Stimulated activated CD8-positive, alpha-beta memory T cell treated with anti-CD3 and anti-CD28 coated beads, Interleukin-7, amount 100 ng/mL, for 48 hours (primary cell): ENCODE results near the gene GMPR2.

Experiments
- DNase-seq, 2 donors: peaks; one replicate each; pipeline ENCODE4 v3.0.0-alpha.2; 2020; ENCODE audit warnings: low read depth in 1 of 2; ENCODE audit errors: extremely low read depth in 1 of 2

The GMPR2 gene

GRCh38 chr14:24249230-24250021, 16.7 kb downstream of the GMPR2 start:
- DNase-seq: no peak

DNA sequence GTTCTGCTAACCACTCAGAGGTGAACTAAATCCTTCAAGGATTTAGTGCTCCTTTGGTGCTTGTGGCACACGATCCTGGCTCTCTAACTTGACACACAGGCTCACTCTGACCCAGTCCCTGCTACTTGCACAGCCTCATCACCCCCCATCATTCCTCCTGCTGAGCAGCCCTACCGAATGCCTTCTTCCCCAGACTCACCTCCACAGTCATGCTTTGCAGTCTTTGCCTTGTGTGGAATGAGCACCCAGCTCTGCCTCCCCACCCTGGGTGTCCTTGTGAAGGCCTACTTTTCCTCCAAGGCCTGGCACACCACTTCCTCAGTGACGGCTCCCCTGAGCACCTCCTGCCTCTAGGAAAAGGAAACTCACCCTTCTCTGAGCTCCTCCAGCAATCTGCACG, 17.6 kb downstream of the GMPR2 start:
- no peak for DNase-seq

- no peak for DNase-seq
These were observed 19.2 kb downstream of the GMPR2 start for GRCh38 chr14:24251880-24252288.

DNA sequence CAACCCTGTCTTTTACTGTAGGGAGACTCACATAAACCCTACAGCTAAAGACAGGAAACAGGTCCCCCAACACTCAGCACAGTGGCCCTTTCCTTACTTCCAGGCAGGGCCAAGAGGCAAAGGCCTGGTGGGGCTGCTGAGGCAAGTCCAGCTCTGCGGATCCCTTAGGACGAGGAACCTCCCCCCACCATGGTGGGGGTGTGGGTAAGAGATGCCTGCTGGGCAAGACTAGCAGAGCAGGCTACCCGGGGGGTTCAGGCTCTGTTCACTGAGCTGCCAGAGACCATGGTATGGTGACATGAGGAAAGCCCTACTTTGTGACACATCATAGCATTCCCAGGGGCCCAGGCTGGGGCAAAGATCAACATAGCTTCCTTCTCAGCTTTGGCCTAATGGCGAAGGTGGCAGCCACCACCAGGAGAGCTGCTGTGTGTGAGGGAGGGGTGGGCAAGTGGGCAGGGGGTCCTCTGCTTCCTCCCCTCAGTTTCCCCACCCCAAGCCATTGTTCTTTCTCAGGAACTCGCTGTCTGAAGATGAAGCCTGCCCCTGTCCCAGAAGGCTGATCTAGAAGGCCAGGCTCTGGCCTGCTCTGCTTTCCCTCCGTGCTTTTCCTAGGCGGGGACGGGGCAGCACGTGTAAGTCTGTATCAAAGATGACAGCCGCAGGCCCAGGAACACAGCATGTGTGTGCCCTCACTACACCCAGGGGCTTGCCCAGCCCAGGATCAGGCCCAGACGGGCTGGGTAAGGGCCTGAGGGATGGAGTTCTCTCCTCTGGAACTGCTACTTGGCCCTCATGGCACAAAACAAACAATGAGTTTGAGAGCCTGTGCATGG, 19.8 kb downstream of the GMPR2 start:
- no peak for DNase-seq

DNA sequence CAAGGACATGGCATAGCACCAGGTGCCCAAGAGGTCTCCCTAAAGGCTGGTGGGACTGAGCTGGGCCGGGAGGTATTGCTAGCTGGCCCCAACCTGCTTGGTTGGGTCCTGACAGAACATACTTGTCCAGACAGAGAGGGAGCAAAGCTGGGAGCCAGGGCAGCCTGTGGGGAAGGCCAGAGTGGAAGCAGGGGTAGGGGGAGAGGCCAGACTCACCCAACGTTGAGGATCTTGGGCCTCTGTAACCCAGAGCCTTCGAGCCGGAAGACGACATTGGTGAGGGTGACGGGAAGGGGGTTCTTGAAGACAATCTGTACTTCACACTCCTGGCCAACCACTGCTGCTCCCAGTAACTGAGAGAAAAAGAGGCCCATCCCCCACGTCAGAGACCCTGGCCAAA, 21.2 kb downstream of the GMPR2 start:
- DNase-seq: no peak

GRCh38 chr14:24254630-24255392, 22.1 kb downstream of the GMPR2 start:
- DNase-seq: no peak

DNA sequence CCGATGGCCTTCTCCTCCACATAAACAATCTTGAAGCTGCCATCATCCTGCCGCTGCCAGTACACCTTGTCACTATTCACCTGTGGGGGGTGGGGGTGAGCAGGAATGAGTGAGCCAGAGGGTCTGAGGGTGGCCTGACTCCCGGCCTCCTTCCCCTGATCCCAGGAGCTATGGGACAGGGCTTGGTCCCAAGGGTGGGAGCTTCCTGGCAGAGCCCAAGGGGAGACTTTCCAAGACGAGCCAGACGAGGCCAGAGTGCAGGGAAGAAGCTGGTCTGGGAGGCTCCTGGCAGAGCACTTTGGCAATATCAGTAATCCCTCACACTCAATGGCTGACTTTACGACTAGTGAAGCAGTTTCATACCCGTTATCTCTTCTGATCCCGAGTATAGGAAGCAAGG, 22.7 kb downstream of the GMPR2 start:
- no peak for DNase-seq

DNA sequence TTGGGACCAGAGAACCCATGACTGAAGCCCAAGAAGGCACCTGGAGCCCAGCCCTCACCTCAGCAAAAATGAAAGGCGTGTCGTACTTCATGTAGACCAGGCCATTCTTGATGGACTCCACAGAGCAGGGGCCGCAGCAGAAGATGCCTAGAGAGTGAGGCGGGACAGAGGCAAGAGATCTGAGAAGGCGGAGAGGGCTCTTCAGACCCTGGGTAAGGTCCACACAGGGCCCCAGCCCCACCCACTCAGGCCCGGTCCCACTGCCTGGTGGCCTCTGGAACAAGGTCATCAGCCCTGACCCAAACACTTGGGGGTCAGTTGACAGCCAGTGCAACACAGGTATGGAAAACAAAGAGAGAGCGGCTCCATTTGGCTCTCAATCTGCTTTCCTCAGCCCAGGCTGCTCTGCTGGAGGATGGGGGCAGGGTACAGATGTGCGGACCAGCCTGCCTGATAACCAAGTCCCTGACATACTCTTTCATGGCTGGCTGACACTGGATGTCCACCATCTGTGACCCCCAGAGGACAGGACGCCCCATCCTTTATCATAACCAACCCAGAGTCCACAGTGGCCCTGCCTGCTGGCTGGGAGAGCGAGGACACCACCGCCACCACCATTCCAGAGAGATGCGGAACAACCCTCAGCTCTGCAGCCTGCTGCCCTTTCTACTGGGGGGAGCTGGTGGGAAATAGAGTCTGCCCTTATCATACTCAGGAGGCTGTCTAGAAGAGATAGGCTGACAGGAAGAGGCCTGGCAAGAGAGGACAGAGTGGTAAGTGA, 23.4 kb downstream of the GMPR2 start:
- no peak for DNase-seq

GRCh38 chr14:24256960-24257359, 24.2 kb downstream of the GMPR2 start:
- DNase-seq: no peak

GRCh38 chr14:24258119-24258518, 25.4 kb downstream of the GMPR2 start:
- DNase-seq: no peak

DNA sequence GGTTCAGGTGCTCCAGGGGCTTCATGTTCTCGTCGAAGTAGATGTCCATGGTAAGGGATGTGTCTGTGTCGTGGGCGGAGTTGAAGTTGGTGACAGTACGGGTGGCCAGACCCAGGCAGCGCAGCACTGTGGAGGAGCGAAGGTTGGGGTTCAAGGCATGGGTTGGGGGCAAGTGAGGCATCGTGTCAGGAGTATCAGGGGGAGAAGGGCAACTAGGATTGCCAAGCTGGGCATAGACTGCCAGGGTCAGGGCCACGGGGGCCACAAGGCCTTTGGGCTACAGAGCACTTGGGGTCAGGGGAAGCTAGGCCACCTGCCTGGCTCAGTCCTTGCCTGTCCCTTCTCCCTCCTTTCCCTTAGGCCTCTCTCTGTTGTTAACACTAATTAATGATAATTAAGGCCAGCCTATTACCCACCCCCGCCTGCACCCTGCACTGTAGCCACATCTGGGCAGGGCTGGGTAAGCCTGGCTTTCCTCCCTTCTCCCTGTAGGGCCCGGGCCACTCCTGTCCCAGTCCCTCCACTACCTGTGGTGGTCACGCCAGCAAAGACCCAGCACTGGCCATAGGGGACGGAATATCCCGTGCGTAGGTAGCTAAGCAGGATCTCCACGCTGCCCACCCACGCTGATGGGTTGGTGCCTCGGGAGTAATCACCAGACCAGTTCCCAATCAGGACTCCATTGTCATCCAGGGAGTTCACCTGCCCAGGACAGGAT, 26.0 kb downstream of the GMPR2 start:
- DNase-seq: no peak

GRCh38 chr14:24259282-24260025, 26.7 kb downstream of the GMPR2 start:
- no peak for DNase-seq

DNA sequence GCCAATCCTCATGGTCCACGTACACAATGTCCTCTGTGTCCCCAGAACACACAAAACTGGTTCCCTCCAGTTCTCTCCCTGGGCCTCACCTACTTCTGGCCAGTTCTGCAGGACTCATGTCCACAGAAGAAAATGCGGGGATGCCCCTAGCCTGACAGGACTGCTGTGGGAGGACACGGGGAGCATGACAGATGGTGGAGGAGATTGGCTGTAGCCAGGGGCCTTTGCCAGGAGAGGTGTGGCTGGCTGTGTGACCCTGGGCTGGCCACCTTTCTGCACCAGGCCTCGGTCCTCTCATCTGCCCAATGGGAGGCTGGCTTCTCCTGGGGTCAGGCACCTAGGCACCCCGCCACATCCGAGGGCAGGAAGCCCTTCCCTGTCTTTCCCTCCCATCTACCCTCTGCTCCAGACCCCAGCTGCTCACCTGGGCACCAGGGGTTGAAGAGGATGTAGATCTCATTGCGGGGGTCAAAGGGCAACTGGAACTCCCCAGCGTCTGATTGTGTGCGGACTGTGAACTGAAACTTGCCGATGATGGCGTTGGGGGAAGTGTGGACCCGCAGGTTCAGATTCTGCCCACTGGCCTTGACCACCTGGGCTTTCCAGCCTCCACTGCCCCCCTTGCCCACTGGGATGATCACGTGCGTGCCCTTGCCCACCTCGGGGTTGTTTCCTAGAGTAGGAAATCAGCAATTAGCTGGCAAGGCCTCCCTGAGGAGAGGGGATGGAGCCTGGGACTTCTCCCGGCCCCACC, 27.5 kb downstream of the GMPR2 start:
- DNase-seq: no peak

DNA sequence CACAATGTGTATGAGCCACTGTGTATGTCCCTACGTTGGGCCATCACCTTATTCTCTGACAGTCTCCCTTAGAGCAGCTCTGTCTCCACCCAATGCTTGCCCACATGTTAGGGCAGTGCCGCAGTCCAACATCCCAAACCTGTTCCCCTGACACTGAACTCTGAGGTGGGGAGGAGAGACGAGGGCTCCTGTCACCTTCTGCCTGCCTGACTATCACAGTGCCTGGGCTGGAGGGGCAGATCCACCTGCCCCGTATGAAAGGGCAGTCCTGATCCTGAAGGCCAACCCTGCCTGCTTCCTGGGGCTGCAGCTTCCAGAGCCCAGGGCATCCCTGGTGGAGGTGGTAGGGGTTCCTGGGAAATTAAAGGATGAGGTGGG, 28.0 kb downstream of the GMPR2 start:
- no peak for DNase-seq

GRCh38 chr14:24261256-24261968, 28.7 kb downstream of the GMPR2 start:
- no peak for DNase-seq

DNA sequence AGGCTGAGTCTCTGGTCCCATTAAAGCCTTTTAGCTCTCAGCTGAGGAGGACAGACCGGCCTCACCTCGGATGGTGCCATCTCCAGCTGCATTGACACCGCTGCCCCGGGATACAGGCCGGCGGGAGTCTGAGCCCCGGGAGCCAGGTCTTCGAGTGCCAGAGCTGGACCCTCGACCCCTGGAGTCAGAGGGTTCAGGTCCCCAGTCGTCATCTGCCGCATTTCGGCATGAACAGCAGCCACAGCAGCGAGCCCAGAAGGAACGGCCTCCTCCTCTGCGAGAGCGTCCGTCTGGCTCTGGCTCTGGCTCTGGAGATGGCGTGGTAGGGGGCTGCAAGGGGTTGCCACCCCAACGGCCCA, 29.2 kb downstream of the GMPR2 start:
- no peak for DNase-seq

DNA sequence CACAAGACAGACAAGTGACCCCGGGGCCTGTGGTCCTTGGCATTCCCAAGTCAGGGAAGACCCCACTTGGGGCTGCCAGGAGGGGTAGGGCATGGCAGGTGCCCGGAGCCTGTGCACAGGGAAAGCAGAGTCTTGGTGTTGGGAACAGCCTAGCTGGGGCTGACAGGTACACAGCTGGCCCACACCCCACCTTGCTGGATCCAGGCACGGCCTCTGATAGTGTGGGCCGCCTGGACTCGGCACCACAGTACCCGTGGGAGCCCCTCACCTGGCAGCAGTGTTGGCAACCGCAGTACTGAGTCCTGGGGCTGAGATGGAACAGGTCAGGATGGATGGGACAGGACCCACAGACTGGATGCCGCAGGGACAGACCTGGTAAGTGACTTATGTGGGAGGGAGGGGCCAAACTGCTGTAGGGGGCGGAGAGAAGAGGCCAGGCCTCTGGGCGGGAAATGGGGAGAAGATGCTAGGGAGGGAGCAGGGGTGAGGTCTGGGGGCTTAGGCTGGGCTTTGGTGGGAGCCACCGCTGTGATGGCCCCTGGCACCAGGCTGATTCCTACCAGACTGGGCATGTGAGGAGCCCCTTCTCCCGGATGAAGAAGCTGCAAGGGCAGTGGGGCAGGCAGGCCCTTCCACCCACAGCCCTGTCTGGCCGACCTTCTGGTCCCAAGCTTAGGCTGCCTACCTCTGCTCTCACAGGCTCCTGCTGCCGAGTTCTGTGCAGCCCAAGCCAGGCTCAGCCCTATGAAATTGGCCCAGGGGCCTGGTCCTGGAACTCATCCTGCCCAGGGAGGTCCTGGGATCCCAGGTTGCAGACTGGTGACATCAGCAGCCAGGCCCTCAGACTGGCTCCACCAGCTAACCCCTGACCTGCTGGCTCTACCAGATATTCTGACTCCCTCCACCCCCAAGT, 30.3 kb downstream of the GMPR2 start, which contains the start of gene TGM1:
TGM1 (minus strand) TSS at position 357 of the 913 bp plus-strand sequence. CDS start 825 bp downstream, outside the sequence.
- DNase-seq: no peak
